PC-3 (cell line): ENCODE results near the gene MYO16. TPM values are rescaled to one million over a fixed set of nuclear protein-coding genes. Genes with fewer than 3 reads are reported as not detected.

Experiments
- ATAC-seq: fragments of 200-7000 bp; cut with Tn5 transposase; 2 replicates; pipeline ENCODE4 v1.9.1; 2020; ENCODE audit warnings: mild to moderate bottlenecking, moderate library complexity
- BruUV-seq: library from RNA; stranded (reverse); fragments of 400-500 nt; replicated peaks from 2 replicates; lab custom pipeline; 2021; lab: Mats Ljungman, UMichigan
- CTCF ChIA-PET: fragments of 300-600 bp; sonication (Branson Sonifier 250); formaldehyde crosslinking; loops from one replicate; lab custom pipeline; 2022; ENCODE audit warnings: antibody characterized with exemption; lab: Charles Lee
- POLR2A ChIA-PET: fragments of 300-600 bp; sonication (Branson Sonifier 250); formaldehyde crosslinking; loops from one replicate; lab custom pipeline; 2022; ENCODE audit warnings: antibody characterized with exemption; ENCODE audit not compliant: unreplicated experiment; lab: Charles Lee
- DNase-seq: peaks from one replicate; pipeline ENCODE4 v3.0.0-alpha.2; 2015
- H2AFZ ChIP-seq: fragments of 300-600 bp; sonication (generic); 2 replicates; pipeline ENCODE4 v1.6.0; 2016; ENCODE audit warnings: antibody characterized with exemption, low read length
- H3F3A ChIP-seq: fragments of 300-600 bp; sonication (generic); one replicate; pipeline ENCODE4 v1.6.0; 2017; ENCODE audit warnings: antibody characterized with exemption, low read length, control low read depth, mild to moderate bottlenecking; ENCODE audit not compliant: unreplicated experiment
- H3K27ac ChIP-seq: fragments of 300-600 bp; sonication (generic); 2 replicates; pipeline ENCODE4 v1.5.1; 2016; ENCODE audit warnings: mild to moderate bottlenecking, low read length
- H3K27me3 ChIP-seq: fragments of 300-600 bp; sonication (generic); 2 replicates; pipeline ENCODE4 v1.6.1; 2016; ENCODE audit warnings: low read length, mixed read lengths
- H3K36me3 ChIP-seq: fragments of 300-600 bp; sonication (generic); 2 replicates; pipeline ENCODE4 v1.6.1; 2016; ENCODE audit warnings: low read depth, mixed run types, low read length, mixed read lengths
- H3K4me1 ChIP-seq: fragments of 300-600 bp; sonication (generic); 2 replicates; pipeline ENCODE4 v1.5.1; 2016; ENCODE audit warnings: low read length; ENCODE audit not compliant: insufficient read depth
- H3K4me2 ChIP-seq: fragments of 300-600 bp; sonication (generic); 2 replicates; pipeline ENCODE4 v1.6.0; 2016; ENCODE audit warnings: low read length
- H3K4me3 ChIP-seq: fragments of 300-600 bp; sonication (generic); 2 replicates; pipeline ENCODE4 v1.5.1; 2016; ENCODE audit warnings: mild to moderate bottlenecking, low read length, mixed read lengths
- H3K79me2 ChIP-seq: fragments of 300-600 bp; sonication (generic); 2 replicates; pipeline ENCODE4 v1.6.1; 2017; ENCODE audit warnings: low read length, mixed read lengths
- H3K9ac ChIP-seq: fragments of 300-600 bp; sonication (generic); 2 replicates; pipeline ENCODE4 v1.6.0; 2016; ENCODE audit warnings: mild to moderate bottlenecking, low read length
- H3K9me2 ChIP-seq: fragments of 300-600 bp; sonication (generic); replicated peaks from 2 replicates; pipeline ENCODE4 v1.6.1; 2016; ENCODE audit warnings: mixed run types, low read length, mixed read lengths
- H3K9me3 ChIP-seq: fragments of 300-600 bp; sonication (generic); 2 replicates; pipeline ENCODE4 v1.6.1; 2016; ENCODE audit warnings: low read length, mixed read lengths
- H4K20me1 ChIP-seq: fragments of 300-600 bp; sonication (generic); 2 replicates; pipeline ENCODE4 v1.6.1; 2016; ENCODE audit warnings: low read length, mixed read lengths
- CTCF ChIP-seq: fragments of 300-600 bp; sonication (generic); conservative IDR thresholded peaks from 2 replicates; pipeline ENCODE4 v1.5.1; 2017; ENCODE audit warnings: antibody characterized with exemption, low read depth, mild to moderate bottlenecking, low read length
- EZH2 ChIP-seq: fragments of 300-600 bp; sonication (generic); IDR thresholded peaks from one replicate; pipeline ENCODE4 v1.6.1; 2017; ENCODE audit warnings: antibody characterized with exemption, mild to moderate bottlenecking, low read length; ENCODE audit not compliant: unreplicated experiment
- EZH2phosphoT487 ChIP-seq: fragments of 300-600 bp; sonication (generic); IDR thresholded peaks from 2 replicates; pipeline ENCODE4 v1.6.1; 2018; ENCODE audit warnings: mild to moderate bottlenecking, antibody characterized with exemption, low read length, borderline replicate concordance
- intact Hi-C: fragments of 100-400 bp; cut with micrococcal nuclease; formaldehyde crosslinking; loops from 2 replicates; pipeline ENCODE4 v1.9.0; 2023
- total RNA-seq: library from RNA; depleted of rRNA; stranded (reverse); fragments of >200 nt; gene quantifications from 2 replicates; pipeline ENCODE4 v1.2.3, GENCODE V29; 2014

MYO16 gene
- total RNA-seq, 1 experiment from 2014 or later = not detected

- no peak overlapping the region for H3K4me2 ChIP-seq
- no peaks in the 10 kb centered on the region for H3K36me3 ChIP-seq
- H3K9ac ChIP-seq = no peak overlapping the region
- H3K27me3 ChIP-seq = peaks cover 22% of the 10 kb centered on the region
- ChIA-PET CTCF (no interaction called here), POLR2A (no interaction called here)
- H3K27ac ChIP-seq = no peak overlapping the region
- H4K20me1 ChIP-seq = no peaks in the 10 kb centered on the region
- no peak for ATAC-seq
- no TSS peak for BruUV-seq
- no peak overlapping the region for H2AFZ ChIP-seq
- no peak for DNase-seq
- no peaks in the 10 kb centered on the region for H3K79me2 ChIP-seq
- intact Hi-C loops = no loop called here
- no peaks in the 10 kb centered on the region for H3K9me2 ChIP-seq
- TF ChIP-seq EZH2phosphoT487 (no peak), EZH2 (no peak), CTCF (no peak)
- H3K4me1 ChIP-seq = no peaks in the 10 kb centered on the region
- H3K4me3 ChIP-seq = no peak overlapping the region
- H3K9me3 ChIP-seq = no peaks in the 10 kb centered on the region
- H3F3A ChIP-seq = no peaks in the 10 kb centered on the region
Observed at GRCh38 chr13:109110159-109110558, 480.7 kb downstream of the MYO16 start.

- Histone ChIP-seq H3K4me2 (no peak overlapping the region), H3K36me3 (no peaks in the 10 kb centered on the region), H3K9me2 (no peaks in the 10 kb centered on the region), H4K20me1 (no peaks in the 10 kb centered on the region), H3K27ac (no peak overlapping the region), H3K9me3 (no peaks in the 10 kb centered on the region), H3K4me1 (no peaks in the 10 kb centered on the region), H3K4me3 (no peak overlapping the region), H3K27me3 (peaks cover 16% of the 10 kb centered on the region), H2AFZ (no peak overlapping the region), H3K79me2 (no peaks in the 10 kb centered on the region), H3K9ac (no peak overlapping the region), H3F3A (no peaks in the 10 kb centered on the region)
- TF ChIP-seq EZH2phosphoT487 = no peak
- BruUV-seq = no TSS peak
- ATAC-seq (no peak), DNase-seq (no peak)
- intact Hi-C loops = no loop called here
- CTCF ChIA-PET = no interaction called here
- POLR2A ChIA-PET = no interaction called here
Observed at GRCh38 chr13:109111141-109111540, 481.7 kb downstream of the MYO16 start.

GRCh38 chr13:109113427-109113826, 484.0 kb downstream of the MYO16 start:
- H3K4me2 ChIP-seq = no peak overlapping the region
- H3K36me3 ChIP-seq = no peaks in the 10 kb centered on the region
- no peak for ATAC-seq
- TF ChIP-seq EZH2phosphoT487 (no peak), CTCF (no peak), EZH2 (no peak)
- H3K9me3 ChIP-seq = no peaks in the 10 kb centered on the region
- intact Hi-C loops = no loop called here
- H3K27ac ChIP-seq = no peak overlapping the region
- no peaks in the 10 kb centered on the region for H4K20me1 ChIP-seq
- no peaks in the 10 kb centered on the region for H3F3A ChIP-seq
- H3K27me3 ChIP-seq = no peaks in the 10 kb centered on the region; the same call in 1 of the 2 replicates
- H3K4me1 ChIP-seq = no peaks in the 10 kb centered on the region
- no peak for DNase-seq
- no peak overlapping the region for H3K9ac ChIP-seq
- ChIA-PET CTCF (no interaction called here), POLR2A (no interaction called here)
- H3K9me2 ChIP-seq = no peaks in the 10 kb centered on the region
- no peaks in the 10 kb centered on the region for H3K79me2 ChIP-seq
- H3K4me3 ChIP-seq = no peak overlapping the region
- no TSS peak for BruUV-seq
- H2AFZ ChIP-seq = no peak overlapping the region
